Head of caudate nucleus (tissue), 42 donors: ENCODE results near the gene WIPF3.
"Not testable (repeated sequence)": the region's sequence is repeated elsewhere in the genome, so short reads cannot be mapped to it uniquely, and the experiment has no call there.

Experiments used
- DNase-seq, 42 donors: peaks; one replicate each; pipeline versions ENCODE4 v3.0.0 to v3.0.0-alpha.2; 2020 to 2021; ENCODE audit warnings: mixed read lengths in 7 of 42
- intact Hi-C: fragments of 100-400 bp; cut with DNase I; formaldehyde crosslinking; loops from one replicate; pipeline ENCODE4 v1.15.0; 2022

The WIPF3 gene

GRCh38 chr7:29958667-29959358 lies 152.5 kb downstream of the WIPF3 start:
- intact Hi-C loops, result no loop called here
- DNase-seq, result no peak

DNA sequence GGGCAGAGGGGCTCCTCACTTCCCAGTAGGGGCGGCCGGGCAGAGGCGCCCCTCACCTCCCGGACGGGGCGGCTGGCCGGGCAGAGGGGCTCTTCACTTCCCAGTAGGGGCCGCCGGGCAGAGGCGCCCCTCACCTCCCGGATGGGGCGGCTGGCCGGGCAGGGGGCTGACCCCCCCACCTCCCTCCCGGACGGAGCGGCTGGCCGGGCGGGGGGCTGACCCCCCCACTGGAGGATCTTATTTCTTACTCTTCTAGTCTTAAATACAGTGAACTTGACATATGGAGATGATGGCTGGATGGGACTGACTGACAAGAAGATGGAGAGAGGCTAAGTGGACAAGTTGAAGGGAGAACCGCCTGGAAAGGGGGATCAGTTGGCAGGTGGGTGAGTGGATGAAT lies 155.3 kb downstream of the WIPF3 start:
- DNase-seq, intact Hi-C loops: not testable (repeated sequence)

DNA sequence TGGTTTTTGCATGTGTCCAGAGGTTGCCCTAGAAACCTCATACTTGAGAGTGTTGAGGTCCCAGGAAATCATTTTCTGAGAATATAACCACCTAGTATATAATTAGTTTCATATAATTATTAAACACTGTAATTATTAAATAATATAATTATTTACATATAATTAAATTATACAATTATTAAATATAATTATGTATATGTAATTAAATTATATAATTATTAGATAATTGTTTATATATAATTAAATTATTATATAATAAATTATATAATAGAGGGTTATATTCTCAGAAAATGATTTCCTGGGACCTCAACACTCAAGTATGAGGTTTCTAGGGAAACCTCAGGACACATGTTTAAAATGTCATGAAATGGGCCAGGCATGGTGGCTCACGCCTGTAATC lies 155.7 kb downstream of the WIPF3 start:
- intact Hi-C loops, result no loop called here
- no peak for DNase-seq

DNA sequence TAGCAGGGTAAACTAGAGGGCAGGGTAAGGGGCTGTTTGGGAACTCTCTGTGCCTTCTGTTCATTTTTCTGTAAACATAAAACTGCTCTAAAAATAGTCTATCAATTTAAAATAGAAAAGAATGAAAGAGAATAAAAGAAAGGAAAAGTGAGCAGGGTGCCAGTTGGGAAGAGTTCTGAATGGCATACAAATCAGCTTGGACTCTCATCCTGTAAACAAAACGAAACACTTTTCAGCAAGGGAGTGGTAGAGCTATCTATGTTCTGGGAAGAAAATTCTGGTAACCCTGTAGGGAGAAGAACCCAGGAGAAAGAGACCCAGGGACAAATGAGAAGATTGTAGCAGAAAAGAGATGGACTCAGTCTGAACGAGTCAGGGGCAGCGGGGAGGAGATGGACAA lies 158.7 kb downstream of the WIPF3 start:
- DNase-seq, result no peak
- intact Hi-C loops, result no loop called here
